H1 (cell line): ENCODE data around the gene CCDC51. TPM values are rescaled to one million over a fixed set of nuclear protein-coding genes. Genes with fewer than 3 reads are reported as not detected.

Experiments used
- CEBPB ChIP-seq: IDR thresholded peaks from 2 replicates; pipeline ENCODE4 v1.6.1; 2012; ENCODE audit warnings: low read depth, low read length
- KDM4A ChIP-seq: IDR thresholded peaks from one replicate; pipeline ENCODE4 v1.7.1; 2012; ENCODE audit warnings: low read depth, mild to moderate bottlenecking, moderate library complexity, low read length, inconsistent platforms; ENCODE audit not compliant: severe bottlenecking
- MAX ChIP-seq: IDR thresholded peaks from 2 replicates; pipeline ENCODE4 v1.6.1; 2012; ENCODE audit warnings: inconsistent platforms
- SIN3A ChIP-seq, 2 experiments: IDR thresholded peaks in 1 of 2; conservative IDR thresholded peaks in 1 of 2; 2 replicates each; pipeline ENCODE4 v1.6.1; 2011 to 2012; ENCODE audit warnings: low read length in 2 of 2, improper control_type of control experiment in 1 of 2, low read depth in 1 of 2, mild to moderate bottlenecking in 1 of 2
- SP1 ChIP-seq: IDR thresholded peaks from 2 replicates; pipeline ENCODE4 v1.6.1; 2011; ENCODE audit warnings: low read depth, low read length
- polyA plus RNA-seq, 7 experiments: library from polyadenylated mRNA; depleted of rRNA in 3 of 7; stranded (reverse) in 5 of 7; unstranded in 2 of 7; fragments of >200 nt in 5 of 7; fragments of 200-250 nt in 2 of 7; gene quantifications; 1 replicate in 5 of 7; 2 replicates in 1 of 7; 4 replicates in 1 of 7; pipeline versions ENCODE4 v1.2.1 to v1.2.3, GENCODE V29; 2011 to 2013; ENCODE audit warnings: missing spikeins in 2 of 7, mixed read lengths in 2 of 7
- total RNA-seq: library from RNA; stranded (reverse); fragmentation: NEBNext Ultra II Directional; extraction: Animal tissue kit (Norgen Biotek cat#: 25700); gene quantifications from 2 replicates; pipeline ENCODE4 v1.2.1, GENCODE V29; 2021

CCDC51 gene
- total and polyA plus RNA-seq, 2 of the 8 experiments (the other 6 are each of a cell fraction or from before 2014, with no cell fraction given): 21.3 to 21.4 TPM

GRCh38 chr3:48410205-48411040, 29.5 kb downstream of the CCDC51 start (continued):
- TF ChIP-seq MAX (no peak), SIN3A (conservative IDR thresholded peaks at IDR 0.05 in 1 of 2, IDR thresholded peaks at IDR 0.05 in 1 of 2; ENCODE audit: low read depth in 1 of 2, low read length in 2 of 2) (no peak), KDM4A (no peak), CEBPB (no peak), SP1 (no peak)
